ENCODE measurements around the gene REG4. TPM values are rescaled to one million over a fixed set of nuclear protein-coding genes. Genes with fewer than 3 reads are reported as not detected.
"Not testable (repeated sequence)": the region's sequence is repeated elsewhere in the genome, so short reads cannot be mapped to it uniquely, and the experiment has no call there.

The REG4 gene
- total RNA-seq: not detected in 2 replicates

DNA sequence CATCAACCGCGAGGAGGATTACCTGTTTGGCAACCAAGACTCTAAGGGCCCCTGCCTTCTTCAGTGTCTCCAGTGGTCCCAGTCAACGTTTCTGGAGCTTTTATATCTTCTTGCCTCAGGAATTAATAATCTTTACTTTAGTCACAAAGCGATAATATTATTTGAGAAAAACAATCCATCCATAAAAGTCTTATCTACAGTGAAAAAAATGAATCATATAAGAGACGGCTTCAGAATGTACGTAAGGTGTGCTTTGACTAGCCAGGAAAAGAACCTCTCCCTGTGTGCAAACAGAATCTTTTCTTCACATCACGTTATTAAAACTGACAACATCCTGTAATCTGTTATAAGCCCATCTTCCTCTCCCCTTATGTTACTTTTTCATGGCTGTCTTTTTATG is at the start of gene REG4:
Gene REG4 (minus strand): TSS at position 74 of the 400 bp plus-strand sequence. CDS start 2,691 bp downstream, outside the sequence.
- Histone ChIP-seq H3K36me3 (ENCODE audit: control insufficient read depth, insufficient read depth, low read length) (no peaks in the 10 kb centered on the region), H3K27me3 (ENCODE audit: control insufficient read depth, insufficient read depth, low read length) (peaks cover 5% of the 10 kb centered on the region), H3K4me3 (ENCODE audit: low read depth, low read length) (no peak within 1 kb of the TSS)
- DNase-seq (ENCODE audit: low read depth): no peak
- FAIRE-seq: no peak
- TF ChIP-seq, protein P1, sequence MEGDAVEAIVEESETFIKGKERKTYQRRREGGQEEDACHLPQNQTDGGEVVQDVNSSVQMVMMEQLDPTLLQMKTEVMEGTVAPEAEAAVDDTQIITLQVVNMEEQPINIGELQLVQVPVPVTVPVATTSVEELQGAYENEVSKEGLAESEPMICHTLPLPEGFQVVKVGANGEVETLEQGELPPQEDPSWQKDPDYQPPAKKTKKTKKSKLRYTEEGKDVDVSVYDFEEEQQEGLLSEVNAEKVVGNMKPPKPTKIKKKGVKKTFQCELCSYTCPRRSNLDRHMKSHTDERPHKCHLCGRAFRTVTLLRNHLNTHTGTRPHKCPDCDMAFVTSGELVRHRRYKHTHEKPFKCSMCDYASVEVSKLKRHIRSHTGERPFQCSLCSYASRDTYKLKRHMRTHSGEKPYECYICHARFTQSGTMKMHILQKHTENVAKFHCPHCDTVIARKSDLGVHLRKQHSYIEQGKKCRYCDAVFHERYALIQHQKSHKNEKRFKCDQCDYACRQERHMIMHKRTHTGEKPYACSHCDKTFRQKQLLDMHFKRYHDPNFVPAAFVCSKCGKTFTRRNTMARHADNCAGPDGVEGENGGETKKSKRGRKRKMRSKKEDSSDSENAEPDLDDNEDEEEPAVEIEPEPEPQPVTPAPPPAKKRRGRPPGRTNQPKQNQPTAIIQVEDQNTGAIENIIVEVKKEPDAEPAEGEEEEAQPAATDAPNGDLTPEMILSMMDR (IDR thresholded peaks at IDR 0.05; ENCODE audit: insufficient read depth, low read length, severe bottlenecking): no peak

DNA sequence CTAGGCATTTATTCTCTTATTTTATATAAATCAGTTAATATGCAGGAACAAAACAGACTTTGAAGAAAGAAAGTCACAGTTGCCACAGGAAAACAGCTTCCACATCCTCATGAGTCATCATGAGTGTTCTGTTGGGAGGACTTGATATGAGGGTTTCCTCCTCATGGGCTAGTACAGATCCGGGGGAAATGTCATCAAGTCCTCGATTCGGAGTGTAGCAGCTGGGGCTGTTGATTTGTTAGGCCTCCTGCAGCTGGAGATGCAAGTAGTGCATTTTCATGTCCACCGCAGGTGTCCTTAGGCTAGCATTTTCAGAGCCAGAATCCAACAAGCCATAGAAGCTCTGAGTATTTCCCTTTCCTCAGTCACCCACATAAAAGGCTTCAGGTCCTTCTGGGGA is 48.4 kb upstream of the REG4 start:
- DNase-seq (ENCODE audit: low read depth) (peak; percentile 84), FAIRE-seq (no peak)
- Histone ChIP-seq H3K36me3 (ENCODE audit: control insufficient read depth, insufficient read depth, low read length) (no peaks in the 10 kb centered on the region), H3K27me3 (ENCODE audit: control insufficient read depth, insufficient read depth, low read length) (no peaks in the 10 kb centered on the region), H3K4me3 (ENCODE audit: low read depth, low read length) (no peak overlapping the region)
- TF ChIP-seq, protein P1 (IDR thresholded peaks at IDR 0.05; ENCODE audit: insufficient read depth, low read length, severe bottlenecking): no peak

DNA sequence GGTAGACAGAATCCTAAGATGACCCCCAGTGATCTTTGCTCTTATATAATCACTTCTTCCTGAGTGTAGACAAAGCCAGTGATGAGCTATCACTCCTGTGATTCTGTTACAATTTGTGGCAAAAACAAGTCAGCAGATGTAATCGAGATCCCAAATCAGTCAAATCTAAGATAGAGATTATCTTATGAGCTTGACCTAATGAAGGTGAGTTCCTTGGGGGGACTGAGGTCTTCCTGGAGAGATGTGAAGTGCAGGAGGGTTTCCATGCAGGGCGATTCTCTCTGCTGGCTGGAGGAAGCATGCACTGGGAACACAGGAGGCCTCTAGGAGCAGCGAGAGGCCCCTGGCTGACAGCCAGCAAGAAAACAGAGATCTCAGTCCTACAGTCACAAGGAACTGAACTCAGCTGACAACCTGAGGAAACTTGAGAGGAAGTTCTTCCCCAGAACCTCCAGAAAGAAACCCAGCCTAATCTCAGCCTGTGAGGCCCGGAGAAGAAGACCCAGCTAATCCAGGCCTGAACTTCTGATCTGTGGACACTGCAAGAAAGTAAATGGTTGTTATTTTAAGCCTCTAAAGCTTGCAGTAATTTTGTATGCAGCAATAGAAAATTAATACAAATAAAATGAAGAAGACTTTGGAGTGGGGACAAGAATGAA is 47.4 kb upstream of the REG4 start:
- H3K4me3 ChIP-seq (ENCODE audit: low read depth, low read length); DNase-seq (ENCODE audit: low read depth); H3K27me3 ChIP-seq (ENCODE audit: control insufficient read depth, insufficient read depth, low read length); H3K36me3 ChIP-seq (ENCODE audit: control insufficient read depth, insufficient read depth, low read length); FAIRE-seq: not testable (repeated sequence)

DNA sequence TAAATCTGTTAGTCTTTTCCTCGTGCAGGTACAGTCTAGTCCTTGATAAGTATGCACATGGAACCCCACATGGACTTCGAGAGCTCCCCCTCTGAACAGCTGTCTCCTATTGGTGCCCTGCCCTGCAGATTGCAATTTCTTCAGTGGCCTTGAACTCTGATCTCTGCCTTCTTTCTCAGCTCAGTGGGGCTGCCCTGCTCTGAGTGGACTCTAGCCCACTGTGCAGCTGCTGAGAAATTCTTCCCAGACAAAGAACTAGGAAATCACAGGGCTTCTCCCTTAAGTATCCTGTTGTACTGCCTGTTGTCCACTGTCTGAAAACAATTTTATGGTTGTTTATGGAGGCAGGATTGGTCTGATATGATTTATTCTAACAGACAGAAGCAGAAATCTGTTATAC is 46.9 kb upstream of the REG4 start:
- no peak for DNase-seq (ENCODE audit: low read depth)
- TF ChIP-seq, protein P1 (IDR thresholded peaks at IDR 0.05; ENCODE audit: insufficient read depth, low read length, severe bottlenecking): no peak
- FAIRE-seq: no peak
- Histone ChIP-seq H3K27me3 (ENCODE audit: control insufficient read depth, insufficient read depth, low read length) (no peaks in the 10 kb centered on the region), H3K4me3 (ENCODE audit: low read depth, low read length) (no peak overlapping the region), H3K36me3 (ENCODE audit: control insufficient read depth, insufficient read depth, low read length) (no peaks in the 10 kb centered on the region)

DNA sequence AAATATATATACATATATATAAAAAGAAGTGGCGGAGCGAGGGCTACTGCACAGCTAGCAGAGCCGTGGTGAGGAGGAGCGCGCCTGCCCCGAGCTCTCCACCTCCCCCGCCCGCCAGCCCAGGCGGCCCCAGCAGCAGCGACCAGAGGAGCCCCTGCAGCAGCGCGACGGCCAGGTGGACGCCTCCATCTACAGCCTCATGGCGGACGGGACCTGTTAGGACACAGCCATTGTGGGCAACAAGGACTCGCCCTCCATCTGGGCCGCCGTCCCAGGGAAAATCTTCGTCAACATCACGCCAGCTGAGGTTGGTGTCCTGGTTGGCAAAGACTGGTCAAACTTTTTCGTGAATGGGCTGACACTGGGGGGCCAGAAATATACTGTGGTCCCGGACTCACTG is 41.9 kb upstream of the REG4 start:
- TF ChIP-seq, protein P1 (IDR thresholded peaks at IDR 0.05; ENCODE audit: insufficient read depth, low read length, severe bottlenecking): no peak
- DNase-seq (ENCODE audit: low read depth) (no peak), FAIRE-seq (no peak)
- Histone ChIP-seq H3K4me3 (ENCODE audit: low read depth, low read length) (no peak overlapping the region), H3K36me3 (ENCODE audit: control insufficient read depth, insufficient read depth, low read length) (no peaks in the 10 kb centered on the region), H3K27me3 (ENCODE audit: control insufficient read depth, insufficient read depth, low read length) (no peaks in the 10 kb centered on the region)

DNA sequence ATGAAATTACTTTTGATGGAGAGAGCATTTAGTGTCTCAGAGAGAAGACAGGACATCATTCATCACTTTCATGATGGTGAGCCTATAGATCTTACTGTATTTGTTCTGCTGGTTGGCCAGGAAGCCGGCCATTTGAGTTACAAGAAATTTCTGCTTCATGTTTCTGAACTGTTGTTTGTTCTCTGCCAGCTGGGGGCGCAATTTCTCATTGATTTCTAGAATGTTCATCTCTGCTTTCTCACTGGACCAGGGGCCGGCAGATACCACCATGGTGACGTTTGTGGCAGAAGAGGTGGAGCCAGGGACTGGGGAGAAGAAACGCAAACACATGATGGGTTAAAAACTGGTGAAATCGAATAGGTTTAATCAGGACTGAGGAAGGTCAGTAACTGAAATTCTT is 32.9 kb upstream of the REG4 start:
- not testable (repeated sequence) for H3K36me3 ChIP-seq (ENCODE audit: control insufficient read depth, insufficient read depth, low read length); FAIRE-seq; DNase-seq (ENCODE audit: low read depth); H3K4me3 ChIP-seq (ENCODE audit: low read depth, low read length); H3K27me3 ChIP-seq (ENCODE audit: control insufficient read depth, insufficient read depth, low read length)
- TF ChIP-seq, protein P1 (IDR thresholded peaks at IDR 0.05; ENCODE audit: insufficient read depth, low read length, severe bottlenecking): peak; percentile 31

Measured in bronchial epithelial cell (primary cell).